Endothelial cell of umbilical vein (primary cell): ENCODE results near the gene STKLD1. TPM values are rescaled to one million over a fixed set of nuclear protein-coding genes. Genes with fewer than 3 reads are reported as not detected.

ENCODE experiments used
- BruUV-seq: library from RNA; stranded (reverse); fragments of 400-500 nt; replicated peaks from 2 replicates; lab custom pipeline; 2021; lab: Mats Ljungman, UMichigan
- CTCF ChIA-PET: fragments of 300-600, 350-600 bp; sonication (Branson Sonifier 250); formaldehyde crosslinking; loops from one replicate; lab custom pipeline; 2021; ENCODE audit warnings: antibody characterized with exemption, inconsistent platforms; lab: Charles Lee
- POLR2A ChIA-PET: fragments of 300-600, 350-600 bp; sonication (Branson Sonifier 250); formaldehyde crosslinking; loops from one replicate; lab custom pipeline; 2021; ENCODE audit warnings: antibody characterized with exemption, inconsistent platforms; lab: Charles Lee
- DNase-seq: peaks from one replicate; pipeline ENCODE4 v3.0.0-alpha.2; 2011; ENCODE audit warnings: low read depth, low spot score
- FAIRE-seq: peaks from 2 replicates; lab custom pipeline; 2011; peaks lifted over from hg19 to GRCh38; lab: Jason Lieb, UNC
- H2AFZ ChIP-seq: 2 replicates; pipeline ENCODE4 v1.6.0; 2012; ENCODE audit warnings: low read depth, low read length, control low read depth, inconsistent platforms
- H3K27ac ChIP-seq: 2 replicates; pipeline ENCODE4 v1.5.1; 2011; ENCODE audit warnings: low read depth, mild to moderate bottlenecking, control low read depth, low read length, moderate library complexity; ENCODE audit not compliant: insufficient read depth
- H3K27me3 ChIP-seq, 2 experiments: 2 replicates each; pipeline versions ENCODE4 v1.6.0 to v1.6.1; 2011; ENCODE audit warnings: low read length in 2 of 2, mixed read lengths in 1 of 2; ENCODE audit not compliant: control insufficient read depth in 2 of 2, insufficient read depth in 2 of 2
- H3K36me3 ChIP-seq, 2 experiments: 2 replicates in 1 of 2; 3 replicates in 1 of 2; pipeline ENCODE4 v1.5.1; 2011; ENCODE audit warnings: low read length in 2 of 2, mild to moderate bottlenecking in 1 of 2, moderate library complexity in 1 of 2; ENCODE audit not compliant: control insufficient read depth in 2 of 2, insufficient read depth in 2 of 2; ENCODE audit errors: extremely low read depth in 1 of 2
- H3K4me1 ChIP-seq: 3 replicates; pipeline ENCODE4 v1.5.1; 2011; ENCODE audit warnings: mild to moderate bottlenecking, low read length; ENCODE audit not compliant: control insufficient read depth, insufficient read depth; ENCODE audit errors: extremely low read depth
- H3K4me2 ChIP-seq: 2 replicates; pipeline ENCODE4 v1.6.1; 2011; ENCODE audit warnings: low read length, control low read depth, mixed read lengths; ENCODE audit not compliant: insufficient read depth
- H3K4me3 ChIP-seq, 3 experiments: fragments of 200-600 bp in 1 of 3; sonication (generic), shearing (Covaris generic) in 1 of 3; replicated peaks in 1 of 3; 2 replicates each; pipeline ENCODE4 v1.5.1; 2011 to 2016; ENCODE audit warnings: control low read depth in 3 of 3, low read length in 3 of 3, mild to moderate bottlenecking in 2 of 3, inconsistent platforms in 1 of 3, low read depth in 1 of 3, moderate library complexity in 1 of 3; ENCODE audit not compliant: insufficient read depth in 1 of 3
- H3K79me2 ChIP-seq: 2 replicates; pipeline ENCODE4 v1.6.0; 2012; ENCODE audit warnings: low read length, inconsistent platforms; ENCODE audit not compliant: control insufficient read depth, insufficient read depth
- H3K9ac ChIP-seq: replicated peaks from 2 replicates; pipeline ENCODE3; 2011; ENCODE audit warnings: low read length, control low read depth; ENCODE audit not compliant: insufficient read depth; ENCODE audit errors: extremely low read depth
- H3K9me1 ChIP-seq: replicated peaks from 3 replicates; pipeline ENCODE4 v1.6.0; 2011; ENCODE audit warnings: mild to moderate bottlenecking, low read length; ENCODE audit not compliant: control insufficient read depth, insufficient read depth; ENCODE audit errors: extremely low read depth
- H3K9me3 ChIP-seq: replicated peaks from 2 replicates; pipeline ENCODE4 v1.5.1; 2012; ENCODE audit warnings: low read length, inconsistent platforms; ENCODE audit not compliant: control insufficient read depth, insufficient read depth
- H4K20me1 ChIP-seq: replicated peaks from 2 replicates; pipeline ENCODE3; 2011; ENCODE audit warnings: mild to moderate bottlenecking, low read length; ENCODE audit not compliant: control insufficient read depth, insufficient read depth; ENCODE audit errors: extremely low read depth
- CTCF ChIP-seq, 2 donors: IDR thresholded peaks; 1 replicate in 1 of 2; 2 replicates in 1 of 2; pipeline ENCODE4 v1.5.1; 2011; ENCODE audit warnings: low read length in 2 of 2, mild to moderate bottlenecking in 2 of 2, moderate library complexity in 2 of 2, control low read depth in 1 of 2, inconsistent platforms in 1 of 2, low read depth in 1 of 2; ENCODE audit not compliant: insufficient read depth in 1 of 2; ENCODE audit errors: extremely low read depth in 1 of 2
- EZH2 ChIP-seq: IDR thresholded peaks from 2 replicates; pipeline ENCODE4 v1.6.1; 2012; ENCODE audit warnings: borderline replicate concordance, low read depth, mild to moderate bottlenecking, moderate library complexity, low read length, inconsistent platforms; ENCODE audit not compliant: severe bottlenecking
- FOS ChIP-seq: IDR thresholded peaks from 2 replicates; pipeline ENCODE4 v1.6.1; 2011; ENCODE audit warnings: mild to moderate bottlenecking, low read length, moderate library complexity, borderline replicate concordance; ENCODE audit not compliant: insufficient read depth
- GATA2 ChIP-seq: IDR thresholded peaks from 2 replicates; pipeline ENCODE4 v1.7.0; 2011; ENCODE audit warnings: low read depth, mild to moderate bottlenecking, moderate library complexity, mixed read lengths, low read length; ENCODE audit not compliant: insufficient read length, insufficient read depth
- JUN ChIP-seq: IDR thresholded peaks from 2 replicates; pipeline ENCODE4 v1.6.1; 2011; ENCODE audit warnings: borderline replicate concordance, low read depth; ENCODE audit not compliant: insufficient read length, insufficient read depth
- MAX ChIP-seq: IDR thresholded peaks from 2 replicates; pipeline ENCODE4 v1.6.1; 2011; ENCODE audit not compliant: insufficient read depth, insufficient read length
- MYC ChIP-seq: IDR thresholded peaks from one replicate; pipeline ENCODE4 v1.6.1; 2011; ENCODE audit warnings: mild to moderate bottlenecking, low read depth, low read length
- POLR2A ChIP-seq: IDR thresholded peaks from 2 replicates; pipeline ENCODE4 v1.6.1; 2012; ENCODE audit warnings: low read depth, mild to moderate bottlenecking, control low read depth, low read length
- POLR2AphosphoS5 ChIP-seq: IDR thresholded peaks from 2 replicates; pipeline ENCODE4 v1.6.1; 2012; ENCODE audit warnings: low read depth, mild to moderate bottlenecking, control low read depth, low read length, moderate library complexity; ENCODE audit not compliant: insufficient read depth
- dilution Hi-C: fragments of 300-500 bp; cut with MboI; formaldehyde crosslinking; loops from one replicate; pipeline ENCODE4 v1.15.0; 2019; ENCODE audit warnings: low sequenced_read_pairs; ENCODE audit not compliant: extremely low pct_ligation_motif_present
- intact Hi-C: fragments of 100-400 bp; cut with micrococcal nuclease; formaldehyde crosslinking; loops from one replicate; pipeline ENCODE4 v1.10.0; 2022
- polyA plus RNA-seq, 4 experiments: library from polyadenylated mRNA; depleted of rRNA in 3 of 4; stranded (reverse) in 3 of 4; unstranded in 1 of 4; fragments of >200 nt; gene quantifications; 2 replicates each; pipeline versions ENCODE4 v1.2.1 to v1.2.3, GENCODE V29; 2011 to 2012; ENCODE audit warnings: missing spikeins in 1 of 4
- total RNA-seq: library from RNA; stranded (reverse); gene quantifications from 2 replicates; pipeline ENCODE4 v1.2.3, GENCODE V29; 2021

The STKLD1 gene
- total and polyA plus RNA-seq, 2 donors (not counting 3 experiments of a cell fraction or from before 2014, with no cell fraction given) = 0.29 to 0.77 TPM

GRCh38 chr9:133427658-133428348, 51.6 kb downstream of the STKLD1 start:
- FAIRE-seq = no peak
- no peak overlapping the region for H3K4me3 ChIP-seq

More at GRCh38 chr9:133427658-133428348, 51.6 kb downstream of the STKLD1 start:
- no peak for DNase-seq
- no peak for TF ChIP-seq MYC
- TF ChIP-seq EZH2 = no peak
- TF ChIP-seq MAX = no peak
- TF ChIP-seq CTCF (IDR thresholded peaks at IDR 0.05; ENCODE audit: extremely low read depth in 1 of 2, insufficient read depth in 1 of 2, low read depth in 1 of 2, low read length in 2 of 2) = no peak
- TF ChIP-seq GATA2 = no peak
- TF ChIP-seq FOS = no peak
- no peak for TF ChIP-seq POLR2AphosphoS5
- TF ChIP-seq POLR2A = no peak
- no peak for TF ChIP-seq JUN
- Histone ChIP-seq H3K4me1 (no peaks in the 10 kb centered on the region), H3K9me1 (no peaks in the 10 kb centered on the region), H3K9me3 (no peaks in the 10 kb centered on the region), H3K36me3 (no peaks in the 10 kb centered on the region), H3K9ac (no peak overlapping the region), H3K27me3 (peaks cover 9 to 19% of the 10 kb centered on the region in 2 experiments), H3K27ac (no peak overlapping the region), H3K4me2 (no peak overlapping the region), H3K79me2 (no peaks in the 10 kb centered on the region), H2AFZ (no peak overlapping the region), H4K20me1 (no peaks in the 10 kb centered on the region)
- POLR2A ChIA-PET = no interaction called here
- dilution Hi-C loops (no loop called here), intact Hi-C loops (no loop called here)
- BruUV-seq = no TSS peak
- CTCF ChIA-PET = no interaction called here
